Calu3 (cell line): Measurements from ENCODE around the gene KIF4A. TPM values are rescaled to one million over a fixed set of nuclear protein-coding genes. Genes with fewer than 3 reads are reported as not detected.
A peak's percentile ranks its signal among the peaks of the same experiment; 100 is the strongest.

Experiments
- BruUV-seq: library from RNA; stranded (reverse); fragments of 400-500 nt; replicated peaks from 2 replicates; lab custom pipeline; 2021; lab: Mats Ljungman, UMichigan
- CTCF ChIA-PET: fragments of 300-600 bp; sonication (Branson Sonifier 250); formaldehyde crosslinking; loops from one replicate; lab custom pipeline; 2022; ENCODE audit warnings: antibody characterized with exemption; lab: Charles Lee
- DNase-seq: peaks from one replicate; pipeline ENCODE4 v3.0.0; 2022
- H3K27ac Mint-ChIP-seq: one replicate; pipeline ENCODE4 v1.8.0; 2022; ENCODE audit warnings: mixed read lengths; ENCODE audit not compliant: unreplicated experiment
- H3K27me3 Mint-ChIP-seq: one replicate; pipeline ENCODE4 v1.8.0; 2022; ENCODE audit warnings: mixed read lengths; ENCODE audit not compliant: unreplicated experiment
- H3K36me3 Mint-ChIP-seq: one replicate; pipeline ENCODE4 v1.8.0; 2022; ENCODE audit warnings: mild to moderate bottlenecking, moderate library complexity, mixed read lengths; ENCODE audit not compliant: insufficient read depth, unreplicated experiment
- H3K4me1 Mint-ChIP-seq: one replicate; pipeline ENCODE4 v1.8.0; 2022; ENCODE audit warnings: mild to moderate bottlenecking, low read depth, mixed read lengths; ENCODE audit not compliant: unreplicated experiment
- H3K4me3 Mint-ChIP-seq: one replicate; pipeline ENCODE4 v1.8.0; 2022; ENCODE audit warnings: mild to moderate bottlenecking, low read depth, moderate library complexity, mixed read lengths; ENCODE audit not compliant: unreplicated experiment
- H3K9me3 Mint-ChIP-seq: one replicate; pipeline ENCODE4 v1.8.0; 2022; ENCODE audit warnings: low read depth, mixed read lengths; ENCODE audit not compliant: unreplicated experiment
- CTCF ChIP-seq: fragments of 200-600 bp; IDR thresholded peaks from one replicate; pipeline ENCODE4 v1.8.0; 2022; ENCODE audit warnings: antibody characterized with exemption; ENCODE audit not compliant: unreplicated experiment
- intact Hi-C: fragments of 100-400 bp; cut with micrococcal nuclease; formaldehyde crosslinking; loops from one replicate; pipeline ENCODE4 v1.10.0; 2022; ENCODE audit not compliant: unreplicated experiment
- total RNA-seq: library from RNA; stranded (reverse); gene quantifications from 2 replicates; pipeline ENCODE4 v1.2.3, GENCODE V29; 2022

KIF4A gene
- total RNA-seq, 1 experiment from 2014 or later: 30.9 TPM

GRCh38 chrX:70421618-70422017 lies 131.7 kb downstream of the KIF4A start:
- CTCF ChIA-PET: interaction anchor here (0.6 to 3.0 kb wide), 2 partner anchors 13 to 243 kb away, joined by 3 to 26 read pairs; no protein-coding TSS in a partner anchor
- peaks cover 5% of the 10 kb centered on the region for H3K4me1 Mint-ChIP-seq
- no peak overlapping the region for H3K27ac Mint-ChIP-seq
- BruUV-seq: no TSS peak
- TF ChIP-seq CTCF: no peak
- H3K36me3 Mint-ChIP-seq: peaks cover 8% of the 10 kb centered on the region
- H3K27me3 Mint-ChIP-seq: no peaks in the 10 kb centered on the region
- DNase-seq: no peak
- H3K9me3 Mint-ChIP-seq: no peaks in the 10 kb centered on the region
- intact Hi-C loops: loop anchor here (2.0 kb wide), 2 partner anchors 133 to 243 kb away; no protein-coding TSS in a partner anchor
- H3K4me3 Mint-ChIP-seq: no peak overlapping the region

- Mint-ChIP-seq H3K27me3 (no peaks in the 10 kb centered on the region), H3K27ac (no peak within 1 kb of the TSS), H3K4me1 (peaks cover 5% of the 10 kb centered on the region), H3K36me3 (peaks cover 8% of the 10 kb centered on the region), H3K4me3 (peak within 1 kb of the TSS; percentile 41), H3K9me3 (no peaks in the 10 kb centered on the region)
- TF ChIP-seq CTCF: peak; percentile 33
- intact Hi-C loops: loop anchor here (2.0 kb wide), 2 partner anchors 132 to 242 kb away; no protein-coding TSS in a partner anchor
- DNase-seq: peak; percentile 60
- CTCF ChIA-PET: interaction anchor here (0.6 to 3.0 kb wide), 7 partner anchors 11 to 243 kb away, joined by 3 to 26 read pairs (median 5); no protein-coding TSS in a partner anchor
- BruUV-seq: no TSS peak
These were observed 133.0 kb downstream of the KIF4A start, which contains the start of gene GDPD2 for GRCh38 chrX:70422851-70423341. GDPD2 (plus strand) TSS chrX:70423314; CDS start chrX:70424985, 1,671 bp downstream.

- intact Hi-C loops: loop anchor here (2.0 kb wide), 2 partner anchors 131 to 241 kb away; no protein-coding TSS in a partner anchor
- Mint-ChIP-seq H3K4me1 (peaks cover 5% of the 10 kb centered on the region), H3K27ac (no peak overlapping the region), H3K27me3 (no peaks in the 10 kb centered on the region), H3K4me3 (no peak overlapping the region), H3K36me3 (peaks cover 8% of the 10 kb centered on the region), H3K9me3 (no peaks in the 10 kb centered on the region)
- CTCF ChIA-PET: interaction anchor here (1.9 to 3.0 kb wide), 3 partner anchors 9 to 241 kb away, joined by 15 to 26 read pairs (median 17); no protein-coding TSS in a partner anchor
- TF ChIP-seq CTCF: no peak
- DNase-seq: no peak
- no TSS peak for BruUV-seq
These were observed 134.2 kb downstream of the KIF4A start for GRCh38 chrX:70423936-70424675.

- peaks cover 5% of the 10 kb centered on the region for H3K4me1 Mint-ChIP-seq
- CTCF ChIA-PET: interaction anchor here (2.5 kb wide), 1 partner anchor 9 kb away, joined by 15 read pairs; no protein-coding TSS in a partner anchor
- BruUV-seq: no TSS peak
- TF ChIP-seq CTCF: no peak
- no peak overlapping the region for H3K4me3 Mint-ChIP-seq
- H3K36me3 Mint-ChIP-seq: peaks cover 8% of the 10 kb centered on the region
- no peaks in the 10 kb centered on the region for H3K27me3 Mint-ChIP-seq
- DNase-seq: no peak
- no peak overlapping the region for H3K27ac Mint-ChIP-seq
- H3K9me3 Mint-ChIP-seq: no peaks in the 10 kb centered on the region
- intact Hi-C loops: no loop called here
These were observed 134.9 kb downstream of the KIF4A start for GRCh38 chrX:70424801-70425200.
